ENCODE data around the gene MROH7. TPM values are rescaled to one million over a fixed set of nuclear protein-coding genes. Genes with fewer than 3 reads are reported as not detected.

MROH7 gene
- total and polyA plus RNA-seq, 2 of the 13 experiments (the other 11 are each of a cell fraction or from before 2014, with no cell fraction given): 0.09 TPM

DNA sequence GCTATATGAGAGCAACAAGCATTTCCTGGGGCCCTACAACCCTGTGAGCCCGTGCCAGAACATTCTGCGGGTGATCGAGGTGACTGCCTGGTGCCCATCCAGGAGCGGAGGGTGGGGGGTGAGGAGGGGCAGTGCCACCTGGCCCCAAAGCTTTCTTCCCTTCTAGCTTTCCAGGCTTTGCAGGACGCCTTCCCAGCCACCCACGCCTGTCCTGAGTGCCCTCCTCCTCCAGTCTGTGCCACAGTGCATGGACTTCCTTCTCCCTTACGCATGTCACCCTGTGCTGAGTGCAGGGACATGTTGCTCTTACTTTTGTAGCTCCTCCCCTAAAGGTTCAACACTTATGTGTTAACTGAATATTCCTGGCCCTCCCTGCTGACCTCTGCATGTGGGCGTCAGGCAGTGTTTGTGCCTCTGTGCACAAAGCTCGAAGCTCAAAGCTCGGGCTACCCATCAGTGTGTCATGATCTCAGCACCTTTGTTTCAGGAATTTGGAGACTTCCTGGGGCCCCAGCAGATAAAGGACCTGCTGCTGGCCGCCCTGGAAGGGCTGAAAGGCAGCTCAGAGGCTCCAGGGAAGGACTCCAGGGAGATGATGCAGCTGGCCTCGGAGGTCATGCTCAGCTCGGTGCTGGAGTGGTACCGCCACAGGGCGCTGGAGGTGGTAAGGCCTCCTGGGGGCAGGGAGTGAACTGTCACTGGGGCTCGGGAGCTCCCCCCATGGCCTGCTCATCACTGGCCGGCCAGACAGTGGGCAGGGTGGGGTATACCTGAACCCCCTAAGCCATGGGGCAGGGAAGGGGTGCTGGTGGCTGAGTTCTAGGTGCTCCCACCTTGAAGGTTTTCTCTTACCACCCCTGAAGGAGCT is 37.4 kb downstream of the MROH7 start (continued):
- TF ChIP-seq SOX6 (IDR thresholded peaks at IDR 0.05): no peak
- TF ChIP-seq SOX6 (CRISPR knock-in tag; IDR thresholded peaks at IDR 0.05): peak; percentile 59
- TF ChIP-seq, protein P1, sequence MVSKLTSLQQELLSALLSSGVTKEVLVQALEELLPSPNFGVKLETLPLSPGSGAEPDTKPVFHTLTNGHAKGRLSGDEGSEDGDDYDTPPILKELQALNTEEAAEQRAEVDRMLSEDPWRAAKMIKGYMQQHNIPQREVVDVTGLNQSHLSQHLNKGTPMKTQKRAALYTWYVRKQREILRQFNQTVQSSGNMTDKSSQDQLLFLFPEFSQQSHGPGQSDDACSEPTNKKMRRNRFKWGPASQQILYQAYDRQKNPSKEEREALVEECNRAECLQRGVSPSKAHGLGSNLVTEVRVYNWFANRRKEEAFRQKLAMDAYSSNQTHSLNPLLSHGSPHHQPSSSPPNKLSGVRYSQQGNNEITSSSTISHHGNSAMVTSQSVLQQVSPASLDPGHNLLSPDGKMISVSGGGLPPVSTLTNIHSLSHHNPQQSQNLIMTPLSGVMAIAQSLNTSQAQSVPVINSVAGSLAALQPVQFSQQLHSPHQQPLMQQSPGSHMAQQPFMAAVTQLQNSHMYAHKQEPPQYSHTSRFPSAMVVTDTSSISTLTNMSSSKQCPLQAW (CRISPR knock-in tag; IDR thresholded peaks at IDR 0.05): 0 out of 2 replicates have a peak, but pooled peaks have one; percentile 24
- TF ChIP-seq, protein P2, sequence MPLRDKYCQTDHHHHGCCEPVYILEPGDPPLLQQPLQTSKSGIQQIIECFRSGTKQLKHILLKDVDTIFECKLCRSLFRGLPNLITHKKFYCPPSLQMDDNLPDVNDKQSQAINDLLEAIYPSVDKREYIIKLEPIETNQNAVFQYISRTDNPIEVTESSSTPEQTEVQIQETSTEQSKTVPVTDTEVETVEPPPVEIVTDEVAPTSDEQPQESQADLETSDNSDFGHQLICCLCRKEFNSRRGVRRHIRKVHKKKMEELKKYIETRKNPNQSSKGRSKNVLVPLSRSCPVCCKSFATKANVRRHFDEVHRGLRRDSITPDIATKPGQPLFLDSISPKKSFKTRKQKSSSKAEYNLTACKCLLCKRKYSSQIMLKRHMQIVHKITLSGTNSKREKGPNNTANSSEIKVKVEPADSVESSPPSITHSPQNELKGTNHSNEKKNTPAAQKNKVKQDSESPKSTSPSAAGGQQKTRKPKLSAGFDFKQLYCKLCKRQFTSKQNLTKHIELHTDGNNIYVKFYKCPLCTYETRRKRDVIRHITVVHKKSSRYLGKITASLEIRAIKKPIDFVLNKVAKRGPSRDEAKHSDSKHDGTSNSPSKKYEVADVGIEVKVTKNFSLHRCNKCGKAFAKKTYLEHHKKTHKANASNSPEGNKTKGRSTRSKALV (CRISPR knock-in tag; IDR thresholded peaks at IDR 0.05): no peak
- TF ChIP-seq ZNF274 (CRISPR knock-in tag; IDR thresholded peaks at IDR 0.05): 0 out of 2 replicates have a peak, but pooled peaks have one; percentile 28
- TF ChIP-seq AHR (CRISPR knock-in tag; IDR thresholded peaks at IDR 0.05): no peak
- TF ChIP-seq TEAD3 (CRISPR knock-in tag; optimal IDR thresholded peaks at IDR 0.05; ENCODE audit: borderline replicate concordance): peak; percentile 18
- 0 out of 2 replicates have a peak, but pooled peaks have one; percentile 19 for TF ChIP-seq ELF1 (CRISPR knock-in tag; IDR thresholded peaks at IDR 0.05)
- TF ChIP-seq HNF4A (CRISPR knock-in tag; IDR thresholded peaks at IDR 0.05): peak; percentile 42; the same call in 1 of the 2 replicates
- 0 out of 2 replicates have a peak, but pooled peaks have one; percentile 32 for TF ChIP-seq ZNF547 (CRISPR knock-in tag; IDR thresholded peaks at IDR 0.05)
- TF ChIP-seq, protein P3, sequence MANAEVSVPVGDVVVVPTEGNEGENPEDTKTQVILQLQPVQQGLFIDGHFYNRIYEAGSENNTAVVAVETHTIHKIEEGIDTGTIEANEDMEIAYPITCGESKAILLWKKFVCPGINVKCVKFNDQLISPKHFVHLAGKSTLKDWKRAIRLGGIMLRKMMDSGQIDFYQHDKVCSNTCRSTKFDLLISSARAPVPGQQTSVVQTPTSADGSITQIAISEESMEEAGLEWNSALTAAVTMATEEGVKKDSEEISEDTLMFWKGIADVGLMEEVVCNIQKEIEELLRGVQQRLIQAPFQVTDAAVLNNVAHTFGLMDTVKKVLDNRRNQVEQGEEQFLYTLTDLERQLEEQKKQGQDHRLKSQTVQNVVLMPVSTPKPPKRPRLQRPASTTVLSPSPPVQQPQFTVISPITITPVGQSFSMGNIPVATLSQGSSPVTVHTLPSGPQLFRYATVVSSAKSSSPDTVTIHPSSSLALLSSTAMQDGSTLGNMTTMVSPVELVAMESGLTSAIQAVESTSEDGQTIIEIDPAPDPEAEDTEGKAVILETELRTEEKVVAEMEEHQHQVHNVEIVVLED (CRISPR knock-in tag; IDR thresholded peaks at IDR 0.05; ENCODE audit: borderline replicate concordance): 0 out of 2 replicates have a peak, but pooled peaks have one; percentile 20
- TF ChIP-seq SOX5 (CRISPR knock-in tag; IDR thresholded peaks at IDR 0.05; ENCODE audit: borderline replicate concordance): no peak
- TF ChIP-seq NR2F6 (IDR thresholded peaks at IDR 0.05): 0 out of 2 replicates have a peak, but pooled peaks have one; percentile 48
- peak; percentile 47; the same call in 1 of the 2 replicates for TF ChIP-seq NR2F6 (CRISPR knock-in tag; IDR thresholded peaks at IDR 0.05)
- TF ChIP-seq SALL1 (CRISPR knock-in tag; IDR thresholded peaks at IDR 0.05): peak; percentile 50
- TF ChIP-seq, protein P4, sequence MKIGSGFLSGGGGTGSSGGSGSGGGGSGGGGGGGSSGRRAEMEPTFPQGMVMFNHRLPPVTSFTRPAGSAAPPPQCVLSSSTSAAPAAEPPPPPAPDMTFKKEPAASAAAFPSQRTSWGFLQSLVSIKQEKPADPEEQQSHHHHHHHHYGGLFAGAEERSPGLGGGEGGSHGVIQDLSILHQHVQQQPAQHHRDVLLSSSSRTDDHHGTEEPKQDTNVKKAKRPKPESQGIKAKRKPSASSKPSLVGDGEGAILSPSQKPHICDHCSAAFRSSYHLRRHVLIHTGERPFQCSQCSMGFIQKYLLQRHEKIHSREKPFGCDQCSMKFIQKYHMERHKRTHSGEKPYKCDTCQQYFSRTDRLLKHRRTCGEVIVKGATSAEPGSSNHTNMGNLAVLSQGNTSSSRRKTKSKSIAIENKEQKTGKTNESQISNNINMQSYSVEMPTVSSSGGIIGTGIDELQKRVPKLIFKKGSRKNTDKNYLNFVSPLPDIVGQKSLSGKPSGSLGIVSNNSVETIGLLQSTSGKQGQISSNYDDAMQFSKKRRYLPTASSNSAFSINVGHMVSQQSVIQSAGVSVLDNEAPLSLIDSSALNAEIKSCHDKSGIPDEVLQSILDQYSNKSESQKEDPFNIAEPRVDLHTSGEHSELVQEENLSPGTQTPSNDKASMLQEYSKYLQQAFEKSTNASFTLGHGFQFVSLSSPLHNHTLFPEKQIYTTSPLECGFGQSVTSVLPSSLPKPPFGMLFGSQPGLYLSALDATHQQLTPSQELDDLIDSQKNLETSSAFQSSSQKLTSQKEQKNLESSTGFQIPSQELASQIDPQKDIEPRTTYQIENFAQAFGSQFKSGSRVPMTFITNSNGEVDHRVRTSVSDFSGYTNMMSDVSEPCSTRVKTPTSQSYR (CRISPR knock-in tag; IDR thresholded peaks at IDR 0.05; ENCODE audit: borderline replicate concordance): no peak
- TF ChIP-seq, protein P5, sequence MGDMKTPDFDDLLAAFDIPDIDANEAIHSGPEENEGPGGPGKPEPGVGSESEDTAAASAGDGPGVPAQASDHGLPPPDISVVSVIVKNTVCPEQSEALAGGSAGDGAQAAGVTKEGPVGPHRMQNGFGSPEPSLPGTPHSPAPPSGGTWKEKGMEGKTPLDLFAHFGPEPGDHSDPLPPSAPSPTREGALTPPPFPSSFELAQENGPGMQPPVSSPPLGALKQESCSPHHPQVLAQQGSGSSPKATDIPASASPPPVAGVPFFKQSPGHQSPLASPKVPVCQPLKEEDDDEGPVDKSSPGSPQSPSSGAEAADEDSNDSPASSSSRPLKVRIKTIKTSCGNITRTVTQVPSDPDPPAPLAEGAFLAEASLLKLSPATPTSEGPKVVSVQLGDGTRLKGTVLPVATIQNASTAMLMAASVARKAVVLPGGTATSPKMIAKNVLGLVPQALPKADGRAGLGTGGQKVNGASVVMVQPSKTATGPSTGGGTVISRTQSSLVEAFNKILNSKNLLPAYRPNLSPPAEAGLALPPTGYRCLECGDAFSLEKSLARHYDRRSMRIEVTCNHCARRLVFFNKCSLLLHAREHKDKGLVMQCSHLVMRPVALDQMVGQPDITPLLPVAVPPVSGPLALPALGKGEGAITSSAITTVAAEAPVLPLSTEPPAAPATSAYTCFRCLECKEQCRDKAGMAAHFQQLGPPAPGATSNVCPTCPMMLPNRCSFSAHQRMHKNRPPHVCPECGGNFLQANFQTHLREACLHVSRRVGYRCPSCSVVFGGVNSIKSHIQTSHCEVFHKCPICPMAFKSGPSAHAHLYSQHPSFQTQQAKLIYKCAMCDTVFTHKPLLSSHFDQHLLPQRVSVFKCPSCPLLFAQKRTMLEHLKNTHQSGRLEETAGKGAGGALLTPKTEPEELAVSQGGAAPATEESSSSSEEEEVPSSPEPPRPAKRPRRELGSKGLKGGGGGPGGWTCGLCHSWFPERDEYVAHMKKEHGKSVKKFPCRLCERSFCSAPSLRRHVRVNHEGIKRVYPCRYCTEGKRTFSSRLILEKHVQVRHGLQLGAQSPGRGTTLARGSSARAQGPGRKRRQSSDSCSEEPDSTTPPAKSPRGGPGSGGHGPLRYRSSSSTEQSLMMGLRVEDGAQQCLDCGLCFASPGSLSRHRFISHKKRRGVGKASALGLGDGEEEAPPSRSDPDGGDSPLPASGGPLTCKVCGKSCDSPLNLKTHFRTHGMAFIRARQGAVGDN (CRISPR knock-in tag; IDR thresholded peaks at IDR 0.05): peak; percentile 54

Measured in HepG2 (cell line).